ENCODE data around the gene MAPK8IP3. TPM values are rescaled to one million over a fixed set of nuclear protein-coding genes. Genes with fewer than 3 reads are reported as not detected.
A peak's percentile ranks its signal among the peaks of the same experiment; 100 is the strongest.
"Not testable (repeated sequence)": the region's sequence is repeated elsewhere in the genome, so short reads cannot be mapped to it uniquely, and the experiment has no call there.

MAPK8IP3 gene
- total and polyA plus RNA-seq, 5 experiments from 2014 or later, result 0.87 to 342 (median 2.8) TPM

DNA sequence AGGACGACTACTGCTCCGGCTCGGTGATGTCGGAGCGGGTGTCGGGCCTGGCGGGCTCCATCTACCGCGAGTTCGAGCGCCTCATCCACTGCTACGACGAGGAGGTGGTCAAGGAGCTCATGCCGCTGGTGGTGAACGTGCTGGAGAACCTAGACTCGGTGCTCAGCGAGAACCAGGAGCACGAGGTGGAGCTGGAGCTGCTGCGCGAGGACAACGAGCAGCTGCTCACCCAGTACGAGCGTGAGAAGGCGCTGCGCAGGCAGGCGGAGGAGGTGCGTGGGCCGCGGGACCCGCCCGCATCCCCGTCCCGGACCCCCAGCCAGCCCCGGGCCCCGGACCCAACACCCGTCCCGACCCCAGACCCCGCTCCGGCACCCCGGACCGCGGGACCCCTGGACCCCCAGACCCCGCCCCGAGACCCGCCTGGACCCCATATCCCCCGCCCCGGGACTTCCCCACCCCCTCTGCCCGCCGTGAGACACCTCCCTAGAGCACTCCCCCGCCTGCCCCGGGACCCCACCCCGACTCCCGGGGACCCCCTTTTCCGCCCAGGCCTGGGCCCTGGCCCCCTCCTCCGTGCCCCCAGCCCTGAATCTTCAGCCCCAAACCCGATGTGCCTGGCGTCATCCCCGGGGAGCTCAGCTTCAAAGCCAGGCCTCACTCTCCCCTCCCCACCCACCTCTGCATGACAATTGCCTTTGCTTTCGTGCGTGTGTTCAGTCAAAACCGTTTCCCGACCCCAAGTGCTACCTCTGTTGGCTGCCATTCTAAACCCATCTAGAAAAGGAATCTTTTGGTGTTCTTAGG lies 594 bp downstream of the MAPK8IP3 start:
- peaks cover 0 to 11% (median 0%) of the 10 kb centered on the region in 3 donors for H3K36me3 Mint-ChIP-seq
- ATAC-seq, result peak; percentile 51 to 53
- peaks cover 14 to 50% (median 43%) of the 10 kb centered on the region in 4 donors for H3K4me1 Mint-ChIP-seq
- POLR2A ChIA-PET, result interaction anchor here (0.7 to 3.5 kb wide), 27 partner anchors 11 to 402 kb away, joined by 3 to 32 read pairs (median 4); partner anchors contain the start of genes EME2, JPT2, MRPS34 and NME3
- peak in 9 of 10 donors; percentile 36 to 77 (median 58) for DNase-seq
- H3K27ac Mint-ChIP-seq, result peak overlapping the region; percentile 72 to 100 (median 93)
- H3K27me3 Mint-ChIP-seq, result peaks cover 0 to 1% (median 0%) of the 10 kb centered on the region in 5 donors
- peak overlapping the region; percentile 89 to 100 (median 98) for H3K4me3 Mint-ChIP-seq
- H3K9me3 Mint-ChIP-seq, result no peaks in the 10 kb centered on the region

DNA sequence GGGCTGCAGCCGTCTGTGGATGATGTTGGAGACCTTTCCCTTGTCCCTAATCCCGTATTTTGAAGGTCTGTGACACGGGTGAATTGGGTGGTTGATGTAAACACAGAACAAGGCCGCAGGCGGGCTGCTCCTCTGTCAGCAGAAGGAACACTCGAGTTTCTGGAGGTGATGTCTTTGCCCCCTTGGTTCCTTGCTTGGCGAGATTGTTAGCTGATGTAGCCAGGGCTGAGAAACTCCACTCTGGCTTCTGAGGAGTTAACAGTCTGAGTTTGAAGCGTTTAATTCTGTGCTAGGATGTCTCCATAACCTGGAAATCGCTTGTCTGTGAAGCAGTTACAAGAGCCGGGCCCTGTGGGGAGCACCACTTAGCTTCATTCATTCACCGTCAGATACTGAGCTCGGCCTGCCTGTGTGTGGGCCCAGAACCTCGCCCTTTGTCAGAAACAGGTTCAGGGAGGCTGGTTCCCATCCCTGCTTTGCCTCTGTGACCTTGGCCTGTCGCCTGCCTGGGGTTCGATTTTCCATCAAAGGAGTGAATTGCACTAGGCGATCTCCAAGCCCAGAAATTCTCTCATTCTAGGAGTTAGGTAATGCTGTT lies 1.3 kb downstream of the MAPK8IP3 start:
- Mint-ChIP-seq H3K36me3 (peaks cover 0 to 7% (median 0%) of the 10 kb centered on the region in 3 donors), H3K9me3 (no peaks in the 10 kb centered on the region), H3K27me3 (peaks cover 0 to 1% (median 0%) of the 10 kb centered on the region in 5 donors), H3K4me1 (peaks cover 15 to 52% (median 45%) of the 10 kb centered on the region in 4 donors), H3K4me3 (peak overlapping the region; percentile 74 to 99 (median 88)), H3K27ac (peak overlapping the region; percentile 59 to 96 (median 88))
- DNase-seq (no peak), ATAC-seq (no peak)
- POLR2A ChIA-PET, result interaction anchor here (0.7 to 3.5 kb wide), 12 partner anchors 13 to 447 kb away, joined by 3 to 32 read pairs (median 7); partner anchors contain the start of genes EME2, JPT2, MRPS34 and NME3

DNA sequence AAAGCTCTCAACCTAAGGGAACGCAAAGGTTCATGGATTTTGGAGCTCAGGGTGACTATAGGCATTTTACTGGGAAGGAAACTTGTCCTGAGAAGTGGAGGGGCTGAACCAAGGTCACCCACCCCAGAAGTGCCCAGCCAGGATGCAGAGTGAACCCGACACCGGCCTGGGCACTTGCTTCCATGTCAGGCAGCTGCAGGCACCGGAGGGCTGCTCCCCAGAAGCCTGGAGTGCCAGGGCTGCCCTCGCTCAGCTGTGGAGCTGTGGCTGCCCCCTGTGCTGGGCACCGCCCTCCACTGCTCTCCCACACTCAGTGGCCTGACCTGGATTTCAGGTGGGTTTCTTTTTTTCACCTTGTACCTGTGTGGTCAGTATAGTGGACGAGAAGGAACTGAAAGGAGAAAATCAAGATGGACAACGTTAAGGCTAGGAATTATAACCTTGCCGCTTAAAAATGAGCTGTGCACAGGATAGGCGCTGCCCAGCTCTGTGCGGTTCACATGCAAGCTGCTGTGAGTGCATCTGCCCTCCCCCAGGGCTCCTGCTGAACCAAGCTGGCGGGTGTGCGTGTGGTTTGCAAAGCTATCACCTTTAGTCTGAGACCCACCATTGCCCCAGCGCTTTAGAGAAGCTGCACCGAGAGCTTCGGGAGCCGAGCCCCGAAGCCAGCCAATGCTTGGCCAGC lies 2.2 kb downstream of the MAPK8IP3 start:
- H3K4me1 Mint-ChIP-seq, result peaks cover 15 to 60% (median 53%) of the 10 kb centered on the region in 4 donors
- POLR2A ChIA-PET, result interaction anchor here (0.5 to 3.5 kb wide), 8 partner anchors 11 to 447 kb away, joined by 3 to 32 read pairs (median 3); partner anchors contain the start of genes EME2, JPT2, MRPS34 and NME3
- H3K27ac Mint-ChIP-seq, result peak overlapping the region; percentile 14 to 96 (median 88)
- DNase-seq (no peak), ATAC-seq (no peak)
- H3K27me3 Mint-ChIP-seq, result peaks cover 0 to 1% (median 0%) of the 10 kb centered on the region in 5 donors
- peaks cover 0 to 9% (median 0%) of the 10 kb centered on the region in 3 donors for H3K36me3 Mint-ChIP-seq
- no peaks in the 10 kb centered on the region for H3K9me3 Mint-ChIP-seq
- peak overlapping the region; percentile 74 to 99 (median 88) for H3K4me3 Mint-ChIP-seq

DNA sequence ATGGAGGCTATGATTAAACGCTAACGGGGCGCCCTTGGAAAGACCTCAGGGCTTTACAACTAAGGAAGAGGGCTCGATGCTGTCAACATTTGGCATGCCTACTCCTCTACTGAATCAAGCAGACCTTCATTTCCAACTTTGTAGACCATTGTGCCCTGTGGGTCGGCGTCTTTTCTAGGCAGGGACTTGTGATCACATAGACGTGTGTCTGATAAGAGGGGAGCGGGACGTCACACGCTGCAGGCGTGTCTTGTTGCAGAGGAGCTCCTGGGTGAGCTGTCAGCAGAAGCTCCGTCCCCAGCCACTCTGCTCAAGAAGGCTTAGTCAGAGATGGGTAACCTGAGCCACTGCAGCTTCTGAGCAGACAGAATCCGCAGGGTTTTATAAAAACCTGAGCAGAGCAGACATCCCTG lies 2.8 kb downstream of the MAPK8IP3 start:
- H3K4me3 Mint-ChIP-seq, result peak overlapping the region; percentile 47 to 99 (median 86)
- peaks cover 0 to 9% (median 0%) of the 10 kb centered on the region in 3 donors for H3K36me3 Mint-ChIP-seq
- peaks cover 0 to 1% (median 0%) of the 10 kb centered on the region in 5 donors for H3K27me3 Mint-ChIP-seq
- H3K4me1 Mint-ChIP-seq, result peaks cover 17 to 65% (median 58%) of the 10 kb centered on the region in 4 donors
- POLR2A ChIA-PET, result interaction anchor here (0.5 to 1.5 kb wide), 5 partner anchors 11 to 446 kb away, joined by 3 to 4 read pairs (median 3); partner anchors contain the start of gene UBE2I
- ATAC-seq (no peak), DNase-seq (peak in 2 of 10 donors; percentile 11 to 16)
- peak overlapping the region in 6 of 10 donors; percentile 14 to 88 (median 46) for H3K27ac Mint-ChIP-seq
- no peaks in the 10 kb centered on the region for H3K9me3 Mint-ChIP-seq

DNA sequence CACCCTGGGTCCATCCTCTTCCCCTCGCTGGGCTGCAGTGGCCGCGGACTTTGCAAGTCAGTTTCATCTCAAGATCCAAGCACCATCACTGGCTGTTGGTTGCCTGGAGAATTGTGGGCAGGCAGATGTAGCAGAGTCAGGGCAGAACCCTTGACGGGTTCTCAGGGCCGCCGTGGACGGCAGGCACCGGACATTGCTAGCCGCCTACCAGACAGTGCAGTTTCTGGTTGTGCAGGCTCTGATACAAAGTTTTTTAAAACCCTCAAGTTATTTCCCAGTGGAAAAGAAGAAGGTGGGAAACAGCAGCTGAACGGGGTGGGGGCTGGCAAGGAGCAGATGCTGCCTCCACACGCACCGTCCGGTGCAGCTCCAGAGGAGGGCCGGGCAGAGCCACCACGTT lies 3.4 kb downstream of the MAPK8IP3 start:
- no peak for ATAC-seq
- POLR2A ChIA-PET, result interaction anchor here (1.1 to 1.2 kb wide), 2 partner anchors 10 to 57 kb away, joined by 3 read pairs; no protein-coding TSS in a partner anchor
- no peak for DNase-seq
- Mint-ChIP-seq H3K4me3 (peak overlapping the region in 1 of 10 donors; percentile 18), H3K36me3 (peaks cover 0 to 9% (median 0%) of the 10 kb centered on the region in 3 donors), H3K4me1 (peaks cover 20 to 69% (median 60%) of the 10 kb centered on the region in 4 donors), H3K9me3 (no peaks in the 10 kb centered on the region), H3K27me3 (peaks cover 0 to 1% (median 0%) of the 10 kb centered on the region in 5 donors), H3K27ac (peak overlapping the region in 3 of 10 donors; percentile 14 to 84 (median 18))

DNA sequence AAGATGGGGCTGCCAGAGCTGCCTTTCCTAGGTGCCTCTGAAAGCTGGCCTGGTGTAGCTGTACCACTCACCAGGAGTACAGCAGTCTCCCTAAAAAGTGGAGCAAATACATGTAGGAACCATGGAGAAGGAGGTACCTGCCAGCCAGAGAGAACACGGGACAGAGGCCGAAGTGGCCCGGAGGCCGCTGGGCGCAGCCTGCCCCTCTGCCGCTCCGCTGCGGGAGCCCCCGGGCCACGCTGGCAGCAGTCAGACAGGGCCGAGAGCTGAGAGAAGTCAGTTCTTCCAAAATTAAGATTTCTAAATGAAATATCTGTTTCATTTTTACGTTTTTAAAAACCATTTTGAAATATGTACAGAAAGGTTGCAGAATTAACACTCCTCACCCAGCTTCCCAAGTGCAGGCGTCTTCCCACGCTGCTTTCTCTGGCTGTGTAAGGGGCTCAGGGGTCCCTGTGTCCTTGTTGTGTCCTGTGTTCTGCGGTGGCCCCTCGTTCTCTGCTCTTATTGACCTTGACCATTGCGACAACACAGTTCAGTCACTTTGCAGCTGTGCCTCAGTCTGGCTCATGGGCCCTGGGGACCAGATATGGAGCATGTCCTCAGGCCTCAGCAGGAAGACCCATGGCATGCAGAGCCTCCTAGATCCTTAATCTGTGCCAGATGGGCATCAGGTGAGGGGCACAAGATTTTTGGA lies 5.0 kb downstream of the MAPK8IP3 start:
- no peaks in the 10 kb centered on the region for H3K27me3 Mint-ChIP-seq
- ATAC-seq (no peak), DNase-seq (no peak)
- peak overlapping the region in 1 of 10 donors; percentile 47 for H3K27ac Mint-ChIP-seq
- no peak overlapping the region for H3K4me3 Mint-ChIP-seq
- POLR2A ChIA-PET, result interaction anchor here (0.7 kb wide), 1 partner anchor 1078 kb away, joined by 3 read pairs; no protein-coding TSS in a partner anchor
- peaks cover 17 to 68% (median 60%) of the 10 kb centered on the region in 4 donors for H3K4me1 Mint-ChIP-seq
- peaks cover 0 to 12% (median 0%) of the 10 kb centered on the region in 3 donors for H3K36me3 Mint-ChIP-seq
- H3K9me3 Mint-ChIP-seq, result no peaks in the 10 kb centered on the region

DNA sequence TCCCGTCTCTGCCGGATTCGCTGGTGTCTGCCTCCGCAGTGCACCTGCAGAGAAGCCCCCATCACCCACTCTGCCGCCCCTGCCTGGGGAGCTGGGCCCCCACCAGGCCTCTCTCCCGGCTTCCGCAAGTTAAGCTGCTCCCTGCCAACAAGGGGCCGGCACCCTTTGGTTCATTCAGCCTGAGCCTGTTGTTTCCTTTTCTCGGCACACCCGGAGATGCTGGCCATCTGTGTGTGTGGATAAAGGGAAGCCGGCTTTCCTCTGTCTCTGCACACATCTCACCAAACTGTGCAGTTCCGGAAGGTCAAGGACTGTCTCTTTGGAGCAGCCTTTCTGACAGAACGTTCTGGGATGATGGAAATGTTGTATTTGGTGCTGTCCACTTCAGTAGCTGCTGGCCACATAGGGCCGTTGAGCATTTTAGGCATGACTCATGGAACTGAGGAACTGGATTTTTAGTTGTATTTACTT lies 6.8 kb downstream of the MAPK8IP3 start:
- POLR2A ChIA-PET, result interaction anchor here (0.6 to 1.4 kb wide), 2 partner anchors 59 to 64 kb away, joined by 3 to 4 read pairs; partner anchors contain the start of gene NME3
- H3K9me3 Mint-ChIP-seq, result no peaks in the 10 kb centered on the region
- ATAC-seq, result no peak
- H3K27me3 Mint-ChIP-seq, result no peaks in the 10 kb centered on the region
- peak overlapping the region in 5 of 10 donors; percentile 4 to 55 (median 18) for H3K4me3 Mint-ChIP-seq
- peaks cover 13 to 64% (median 52%) of the 10 kb centered on the region in 4 donors for H3K4me1 Mint-ChIP-seq
- H3K36me3 Mint-ChIP-seq, result peaks cover 0 to 12% (median 0%) of the 10 kb centered on the region in 3 donors
- DNase-seq, result no peak
- peak overlapping the region in 6 of 10 donors; percentile 9 to 77 (median 28) for H3K27ac Mint-ChIP-seq

DNA sequence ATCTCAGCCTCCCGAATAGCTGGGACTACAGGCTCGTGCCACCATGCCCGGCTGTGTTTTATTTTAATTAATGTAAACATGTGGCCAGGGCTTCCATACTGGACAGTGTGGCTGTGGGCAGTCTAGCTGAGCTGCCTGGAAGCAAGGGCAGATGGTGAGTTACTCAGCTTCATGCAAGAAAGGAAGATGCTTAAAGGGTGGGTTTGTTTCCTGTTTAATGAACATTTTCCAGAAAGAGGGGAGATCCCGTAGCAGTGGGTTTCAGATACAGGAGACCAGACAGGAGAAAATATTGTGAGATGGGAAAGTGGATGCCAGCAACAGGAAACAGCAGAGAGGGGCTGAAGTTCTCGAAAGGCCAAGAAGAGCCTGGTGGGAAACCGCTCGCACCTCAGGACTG lies 7.3 kb downstream of the MAPK8IP3 start:
- Mint-ChIP-seq H3K36me3 (peaks cover 0 to 12% (median 0%) of the 10 kb centered on the region in 3 donors), H3K27me3 (no peaks in the 10 kb centered on the region), H3K27ac (peak overlapping the region in 5 of 10 donors; percentile 8 to 74 (median 63)), H3K9me3 (no peaks in the 10 kb centered on the region), H3K4me1 (peaks cover 11 to 59% (median 46%) of the 10 kb centered on the region in 4 donors), H3K4me3 (peak overlapping the region in 1 of 10 donors; percentile 18)
- POLR2A ChIA-PET, result interaction anchor here (0.6 kb wide), 1 partner anchor 65 kb away, joined by 3 read pairs; no protein-coding TSS in a partner anchor
- DNase-seq, result no peak
- ATAC-seq, result no peak

DNA sequence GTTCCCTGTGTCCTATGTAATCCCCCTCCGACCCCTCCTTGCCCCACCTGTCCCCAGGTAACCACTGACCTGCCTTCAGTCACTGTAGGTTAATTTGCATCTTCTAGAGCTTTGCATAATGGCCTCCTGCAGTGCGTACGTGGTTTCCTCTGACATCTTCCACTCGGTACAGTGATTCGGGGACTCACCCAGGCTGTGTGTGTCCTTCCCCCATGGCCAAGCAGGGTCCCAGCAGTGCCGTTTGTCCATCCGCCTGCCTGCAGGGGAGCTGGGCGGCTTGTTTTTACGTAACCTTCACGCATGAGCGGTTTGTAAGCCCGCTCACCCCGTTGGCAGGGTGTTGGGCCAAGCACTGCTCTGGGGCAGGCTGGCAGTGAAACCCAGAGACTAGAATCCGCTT lies 7.9 kb downstream of the MAPK8IP3 start:
- Mint-ChIP-seq H3K9me3 (no peaks in the 10 kb centered on the region), H3K27ac (peak overlapping the region in 3 of 10 donors; percentile 44 to 74 (median 63)), H3K4me1 (peaks cover 9 to 58% (median 44%) of the 10 kb centered on the region in 4 donors), H3K36me3 (peaks cover 0 to 12% (median 0%) of the 10 kb centered on the region in 3 donors), H3K4me3 (peak overlapping the region in 3 of 10 donors; percentile 6 to 37 (median 21)), H3K27me3 (no peaks in the 10 kb centered on the region)
- DNase-seq (no peak), ATAC-seq (peak in 1 of 2 donors; percentile 47)
- POLR2A ChIA-PET, result no interaction called here

DNA sequence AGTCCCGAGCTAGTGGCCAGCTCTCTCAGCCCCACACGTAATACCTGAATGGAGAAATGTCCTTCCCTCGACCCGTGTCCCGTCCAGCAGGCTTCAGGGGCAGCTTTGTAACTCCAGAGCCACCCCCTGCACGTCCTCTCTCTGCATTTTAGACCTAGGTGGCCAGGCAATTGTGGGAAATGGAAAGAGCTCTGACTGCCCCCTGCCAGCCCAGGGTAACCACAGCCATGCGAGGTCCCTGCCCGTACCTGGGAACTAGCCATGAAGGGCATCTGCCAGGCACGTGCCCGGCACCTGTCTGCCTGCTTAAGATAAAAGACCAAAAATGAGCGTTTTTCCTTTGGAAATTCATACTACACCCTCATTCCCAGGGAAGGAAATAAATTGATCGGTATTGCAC lies 9.2 kb downstream of the MAPK8IP3 start:
- Mint-ChIP-seq H3K27ac (peak overlapping the region in 1 of 10 donors; percentile 5), H3K36me3 (peaks cover 0 to 12% (median 0%) of the 10 kb centered on the region in 3 donors), H3K4me3 (no peak overlapping the region), H3K27me3 (no peaks in the 10 kb centered on the region), H3K4me1 (peaks cover 9 to 62% (median 47%) of the 10 kb centered on the region in 4 donors), H3K9me3 (no peaks in the 10 kb centered on the region)
- ATAC-seq, result no peak
- POLR2A ChIA-PET, result no interaction called here
- DNase-seq, result no peak

DNA sequence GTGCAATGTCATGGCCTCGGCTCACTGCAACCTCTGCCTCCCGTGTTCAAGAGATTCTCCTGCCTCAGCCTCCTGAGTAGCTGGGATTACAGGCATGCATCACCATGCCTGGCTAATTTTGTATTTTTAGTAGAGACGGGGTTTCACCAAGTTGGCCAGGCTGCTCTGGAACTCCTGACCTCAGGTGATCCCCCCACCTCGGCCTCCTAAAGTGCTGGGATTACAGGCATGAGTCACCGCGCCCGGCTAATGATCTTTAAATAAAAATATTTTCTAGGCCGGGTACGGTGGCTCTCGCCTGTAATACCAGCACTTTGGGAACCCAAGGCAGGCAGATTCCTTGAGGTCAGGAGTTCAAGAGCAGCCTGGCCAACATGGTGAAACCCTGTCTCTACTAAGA lies 12.2 kb downstream of the MAPK8IP3 start:
- not testable (repeated sequence) for H3K4me3 Mint-ChIP-seq, H3K9me3 Mint-ChIP-seq, DNase-seq, H3K27me3 Mint-ChIP-seq, ATAC-seq, H3K36me3 Mint-ChIP-seq
- POLR2A ChIA-PET, result interaction anchor here (1.2 kb wide), 1 partner anchor 12 kb away, joined by 5 read pairs; the partner anchor contains the start of gene MAPK8IP3
- peak overlapping the region in 3 of 10 donors; percentile 4 to 81 (median 62) for H3K27ac Mint-ChIP-seq
- peaks cover 13 to 66% (median 48%) of the 10 kb centered on the region in 4 donors for H3K4me1 Mint-ChIP-seq

Data from naive thymus-derived CD8-positive, alpha-beta T cell (primary cell).